NK-92 (cell line): ENCODE measurements around the gene TGFB2.

Source experiments
- DNase-seq: peaks from one replicate; lab custom pipeline; 2025; ENCODE audit not compliant: unreplicated experiment; lab: John Stamatoyannopoulos, UW

TGFB2 gene

DNA sequence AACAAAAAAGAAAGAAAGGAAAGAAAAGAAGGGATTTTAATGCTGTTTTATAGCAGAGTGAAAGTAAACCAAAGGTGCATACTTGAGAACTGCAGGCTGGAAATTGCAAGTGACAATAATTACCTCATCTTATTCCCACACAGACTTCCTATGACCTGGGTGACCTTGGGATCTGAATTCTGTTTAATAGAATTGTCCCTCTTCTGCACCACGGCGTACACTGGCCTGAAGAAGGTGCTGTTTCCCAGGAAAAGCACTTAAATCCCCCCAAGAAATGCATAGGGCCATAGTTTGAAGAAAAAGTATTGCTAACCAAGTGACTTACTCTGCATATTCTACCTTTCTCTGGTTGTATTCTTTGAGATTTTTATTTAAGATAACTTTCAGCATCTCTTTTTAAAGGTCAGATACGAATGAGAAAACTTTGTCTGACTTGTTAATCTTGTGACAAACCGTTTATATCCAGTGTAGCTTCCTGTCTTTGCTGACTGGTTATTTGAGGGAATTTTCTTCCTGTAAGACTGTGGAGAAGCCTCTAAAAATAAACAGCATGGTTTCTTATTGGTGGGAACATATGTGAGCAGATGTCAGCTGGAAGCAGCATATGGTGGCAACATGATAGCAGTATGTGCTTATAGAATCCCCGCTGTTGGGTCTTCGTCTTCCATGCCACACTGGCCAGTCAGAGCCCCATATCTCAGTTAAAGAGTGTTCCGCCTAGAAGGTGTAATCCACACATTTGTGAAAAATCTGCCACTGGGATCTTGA, 16.3 kb downstream of the TGFB2 start:
- no peak for DNase-seq

DNA sequence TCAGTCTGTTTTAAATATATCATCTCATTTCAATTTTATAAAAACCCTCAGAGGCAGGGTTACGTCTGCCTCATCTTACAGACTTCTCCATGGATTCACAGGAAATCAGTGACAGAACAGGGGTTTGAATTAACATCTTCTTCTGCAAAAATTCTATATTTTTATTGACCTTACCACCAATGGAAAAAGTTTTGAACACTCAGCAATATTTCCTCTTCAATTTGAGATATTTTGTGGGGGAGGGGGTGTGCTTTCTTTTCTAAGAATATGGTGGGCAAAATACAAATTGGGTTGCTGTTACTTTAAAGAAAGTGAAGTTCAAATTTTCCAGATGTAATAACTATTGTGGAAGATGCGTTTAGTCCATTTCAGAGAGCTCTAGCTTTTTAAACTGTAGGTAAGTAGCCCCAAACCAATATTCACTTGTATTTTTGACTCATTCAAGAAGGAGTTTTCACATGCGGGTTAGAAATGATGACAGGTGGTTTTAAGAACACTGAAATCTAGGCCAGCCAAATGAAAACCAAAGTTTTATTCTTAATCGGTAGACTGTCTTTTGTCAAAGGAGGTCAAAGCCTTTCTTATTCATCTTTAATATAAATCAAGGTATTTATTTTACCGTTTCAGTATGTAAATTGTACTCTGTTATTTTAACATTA, 17.4 kb downstream of the TGFB2 start:
- DNase-seq: no peak

DNA sequence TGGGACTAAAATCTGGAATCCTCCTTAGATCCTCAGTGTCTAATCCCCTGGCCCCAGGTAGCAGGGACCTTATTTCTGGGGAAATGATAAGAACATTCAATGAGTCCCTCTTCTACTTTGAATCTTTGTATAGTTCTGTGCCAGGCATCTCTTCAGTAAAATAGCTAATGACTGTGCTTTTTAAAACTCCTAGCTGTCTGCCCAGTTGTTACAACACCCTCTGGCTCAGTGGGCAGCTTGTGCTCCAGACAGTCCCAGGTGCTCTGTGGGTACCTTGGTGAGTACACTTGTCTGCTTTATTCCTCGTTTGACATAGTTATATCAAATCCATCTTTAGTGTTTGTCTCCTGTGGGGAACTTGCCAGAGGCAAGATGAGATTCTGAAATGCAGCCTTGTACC, 18.0 kb downstream of the TGFB2 start:
- DNase-seq: no peak

DNA sequence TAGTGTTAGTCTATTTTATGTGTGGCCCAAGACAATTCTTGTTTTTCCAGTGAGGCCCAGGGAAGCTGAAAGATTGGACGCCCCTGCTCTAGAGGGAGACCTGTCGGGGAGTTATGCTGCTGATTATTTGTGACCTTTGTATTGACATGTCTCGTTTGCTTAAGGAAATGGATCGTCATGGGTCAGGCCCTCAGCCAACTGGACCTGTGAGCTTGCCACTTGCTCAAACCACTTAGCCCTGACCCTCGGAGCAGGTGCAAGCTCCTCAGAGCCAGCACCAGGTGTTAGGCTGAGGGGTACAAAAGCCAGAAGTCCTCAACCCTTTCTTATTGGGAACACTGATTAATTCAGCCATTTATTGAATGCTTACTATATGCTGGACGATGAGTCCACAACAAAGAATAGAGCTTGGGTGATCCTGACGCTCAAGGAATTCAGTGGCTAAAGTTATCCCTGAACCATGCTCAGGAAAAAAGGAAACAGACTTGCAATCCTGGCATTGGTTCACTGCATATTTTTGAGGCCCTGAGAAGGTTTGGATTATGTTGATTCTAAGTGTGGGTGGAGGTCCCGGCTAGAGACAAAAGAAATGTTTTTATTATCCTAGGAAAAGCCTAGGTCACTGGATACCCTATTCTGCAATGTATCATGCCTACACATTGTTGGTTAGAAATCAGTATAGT, 19.0 kb downstream of the TGFB2 start:
- no peak for DNase-seq

DNA sequence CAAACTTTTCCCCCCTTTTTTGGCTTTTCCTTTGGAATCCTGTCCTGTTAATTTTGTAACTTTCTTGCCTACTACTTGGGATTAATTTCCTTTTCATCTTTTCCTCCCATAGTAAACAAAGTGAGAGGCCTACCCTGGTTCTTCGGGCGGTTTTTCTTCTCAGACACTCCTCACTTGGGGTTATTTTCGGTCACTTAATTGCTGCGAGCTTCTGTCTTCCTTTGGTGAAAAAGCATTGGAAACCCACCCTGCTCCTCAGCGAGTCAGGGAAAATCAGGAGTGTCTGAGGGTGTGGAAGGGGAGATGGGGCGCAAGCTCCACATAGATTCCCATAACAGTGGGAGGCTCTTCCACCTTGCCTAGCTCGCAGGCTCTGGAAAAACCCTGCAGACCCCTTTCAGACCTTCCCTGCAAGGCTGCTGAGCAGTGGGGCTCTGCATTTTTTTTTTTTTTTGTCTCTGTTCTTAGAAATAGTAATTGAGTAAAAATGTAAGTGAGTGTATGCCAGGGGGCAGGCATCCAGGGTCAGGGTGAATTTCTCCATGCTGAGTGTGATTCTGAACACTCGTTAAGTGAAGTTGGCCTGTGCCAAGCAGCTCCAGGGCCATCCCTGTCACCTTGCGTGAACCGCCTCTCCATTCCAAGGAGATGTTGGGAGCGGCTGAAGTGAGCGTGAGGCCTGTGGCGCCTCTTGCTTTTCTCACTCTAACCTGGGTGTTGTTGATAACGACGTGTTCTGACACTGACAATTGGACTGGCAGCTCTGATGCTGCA, 20.3 kb downstream of the TGFB2 start:
- DNase-seq: no peak

DNA sequence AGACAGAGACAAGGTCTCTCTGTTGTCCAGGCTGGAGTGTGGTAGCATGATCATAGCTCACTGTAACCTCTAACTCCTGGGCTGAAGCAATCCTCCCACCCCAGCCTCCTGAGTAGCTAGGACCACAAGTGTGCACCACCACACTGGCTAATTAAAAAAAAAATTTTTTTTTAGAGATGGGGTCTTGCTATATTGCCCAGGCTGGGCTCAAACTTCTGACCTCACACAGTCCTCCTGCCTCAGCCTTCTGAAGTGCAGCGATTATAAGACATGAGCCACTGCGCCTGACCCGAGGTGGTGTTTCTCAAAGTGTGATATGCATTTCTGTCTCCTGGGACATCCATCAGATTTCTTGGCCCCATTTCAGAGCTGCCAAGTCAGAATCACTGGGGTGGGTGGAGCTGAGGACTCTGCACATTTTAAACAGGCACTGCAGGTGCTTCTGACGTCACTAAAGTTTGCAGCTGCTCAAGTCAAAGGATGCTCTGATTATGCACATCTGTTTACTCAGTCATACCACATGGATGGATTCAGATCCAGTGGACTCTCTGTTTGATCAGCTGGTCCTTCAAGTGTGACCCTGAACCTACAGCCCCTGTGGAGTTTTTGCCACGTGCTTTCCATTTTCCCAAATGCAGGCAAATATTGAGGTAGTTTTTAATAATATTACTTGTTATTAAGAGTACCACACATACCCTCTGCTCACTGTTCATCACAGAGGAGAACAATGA, 21.4 kb downstream of the TGFB2 start:
- DNase-seq: no peak

DNA sequence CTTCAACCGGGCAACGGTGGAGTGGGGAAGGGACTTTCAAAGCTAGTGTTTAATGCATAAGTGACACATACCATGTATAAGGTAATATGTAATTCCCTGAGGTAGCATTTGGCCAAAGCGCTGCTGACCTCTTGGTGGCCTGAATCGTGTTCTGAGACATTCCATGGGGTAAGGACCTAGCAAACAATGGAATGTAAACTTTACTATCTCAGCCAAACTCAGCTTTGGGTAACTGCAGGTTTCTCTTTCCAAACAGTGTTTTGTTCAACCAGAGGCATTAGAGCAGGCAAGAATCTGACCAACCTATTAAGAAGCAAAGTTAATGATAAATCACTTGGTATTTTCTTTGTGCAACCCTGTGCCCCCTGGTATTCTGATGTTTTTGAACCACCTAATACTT, 22.0 kb downstream of the TGFB2 start:
- no peak for DNase-seq

DNA sequence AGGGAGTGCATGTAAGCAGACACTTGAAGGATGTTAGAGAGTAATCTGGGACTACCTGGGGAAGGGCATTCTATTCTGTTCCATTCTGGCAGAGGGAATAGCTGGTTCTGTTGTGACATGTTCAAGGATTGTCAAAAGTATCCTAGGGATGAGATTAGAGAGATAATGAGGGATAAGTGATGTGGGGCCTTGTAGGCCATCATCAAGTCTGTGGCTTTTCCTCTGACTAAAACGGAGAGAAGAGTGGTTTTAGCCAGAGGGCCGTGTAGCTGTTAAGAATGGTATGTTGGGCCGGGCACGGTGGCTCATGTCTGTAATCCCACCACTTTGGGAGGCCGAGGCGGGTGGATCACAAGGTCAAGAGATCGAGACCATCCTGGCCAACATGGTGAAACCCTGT, 23.6 kb downstream of the TGFB2 start:
- no peak for DNase-seq

DNA sequence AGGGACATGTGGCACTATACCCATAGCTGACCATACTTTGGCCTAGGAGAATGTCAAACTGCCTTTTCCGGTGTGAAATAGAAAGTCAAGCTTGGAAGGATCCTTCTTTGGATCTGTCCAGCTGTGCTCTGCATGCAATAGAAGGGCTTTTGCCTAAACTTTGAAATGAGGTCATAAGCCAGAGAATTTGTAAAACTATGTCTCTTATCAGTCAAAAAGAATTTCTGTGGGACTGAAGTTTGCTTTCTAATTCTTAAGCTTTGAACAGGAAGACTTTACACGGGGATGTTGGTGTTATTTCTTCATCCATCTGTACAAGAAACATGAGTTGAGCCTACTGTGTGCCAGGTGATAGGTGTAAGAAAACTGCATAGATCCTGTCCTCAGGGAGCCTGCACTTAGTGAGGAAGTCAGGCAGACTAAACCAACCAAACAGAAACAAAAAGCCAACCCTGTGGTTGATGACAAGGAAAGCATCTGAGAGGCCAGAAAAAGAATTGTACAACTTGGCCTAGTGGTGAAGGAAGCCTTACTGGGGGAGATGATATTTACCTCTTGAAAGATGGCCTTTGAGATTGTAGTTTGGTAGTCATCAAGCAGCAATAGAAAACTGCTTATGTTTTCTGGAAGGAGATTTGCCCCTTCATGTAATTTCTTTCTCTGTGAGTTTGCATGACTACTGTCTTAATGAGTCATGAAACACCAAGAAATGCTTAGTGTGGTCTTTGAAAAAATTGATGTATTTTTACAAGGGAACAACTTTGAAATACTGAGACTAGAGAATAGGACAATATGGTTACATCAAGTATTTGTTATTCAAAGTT, 24.8 kb downstream of the TGFB2 start:
- no peak for DNase-seq

DNA sequence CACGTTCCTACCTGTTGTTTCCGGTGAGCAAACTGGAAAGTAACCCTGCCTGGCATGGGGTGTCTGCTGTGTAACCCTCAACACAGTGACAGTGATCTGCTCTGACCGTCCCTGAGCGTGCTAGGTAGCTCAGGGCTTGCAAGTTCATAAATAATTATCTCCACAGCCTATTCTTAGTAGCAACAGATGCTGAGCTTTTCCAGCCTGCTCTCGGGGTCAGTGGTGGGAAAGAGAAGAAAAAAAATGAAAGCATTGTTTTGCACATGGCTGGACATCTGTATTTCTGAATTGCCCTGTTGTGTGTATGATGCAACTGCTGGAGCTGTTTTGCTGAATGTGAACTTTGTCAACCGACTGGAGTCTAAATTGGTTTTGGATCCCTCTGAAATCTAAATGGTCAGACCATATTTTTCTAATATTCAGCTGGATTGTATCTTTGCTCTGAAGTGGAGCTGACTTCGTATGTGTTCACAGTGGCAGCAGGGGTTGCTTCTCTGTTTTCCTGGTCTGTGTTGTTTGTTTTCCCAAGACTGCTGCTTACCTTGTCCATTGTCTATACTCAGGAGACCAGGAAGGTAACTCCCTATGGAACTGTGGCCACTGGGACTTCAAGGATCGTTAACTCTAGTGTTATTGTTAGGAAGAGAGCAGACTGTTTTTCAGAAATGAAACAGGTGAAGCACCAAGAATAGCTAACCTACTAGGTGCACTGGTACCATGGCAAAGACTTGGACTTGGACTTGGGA, 27.0 kb downstream of the TGFB2 start:
- DNase-seq: no peak

DNA sequence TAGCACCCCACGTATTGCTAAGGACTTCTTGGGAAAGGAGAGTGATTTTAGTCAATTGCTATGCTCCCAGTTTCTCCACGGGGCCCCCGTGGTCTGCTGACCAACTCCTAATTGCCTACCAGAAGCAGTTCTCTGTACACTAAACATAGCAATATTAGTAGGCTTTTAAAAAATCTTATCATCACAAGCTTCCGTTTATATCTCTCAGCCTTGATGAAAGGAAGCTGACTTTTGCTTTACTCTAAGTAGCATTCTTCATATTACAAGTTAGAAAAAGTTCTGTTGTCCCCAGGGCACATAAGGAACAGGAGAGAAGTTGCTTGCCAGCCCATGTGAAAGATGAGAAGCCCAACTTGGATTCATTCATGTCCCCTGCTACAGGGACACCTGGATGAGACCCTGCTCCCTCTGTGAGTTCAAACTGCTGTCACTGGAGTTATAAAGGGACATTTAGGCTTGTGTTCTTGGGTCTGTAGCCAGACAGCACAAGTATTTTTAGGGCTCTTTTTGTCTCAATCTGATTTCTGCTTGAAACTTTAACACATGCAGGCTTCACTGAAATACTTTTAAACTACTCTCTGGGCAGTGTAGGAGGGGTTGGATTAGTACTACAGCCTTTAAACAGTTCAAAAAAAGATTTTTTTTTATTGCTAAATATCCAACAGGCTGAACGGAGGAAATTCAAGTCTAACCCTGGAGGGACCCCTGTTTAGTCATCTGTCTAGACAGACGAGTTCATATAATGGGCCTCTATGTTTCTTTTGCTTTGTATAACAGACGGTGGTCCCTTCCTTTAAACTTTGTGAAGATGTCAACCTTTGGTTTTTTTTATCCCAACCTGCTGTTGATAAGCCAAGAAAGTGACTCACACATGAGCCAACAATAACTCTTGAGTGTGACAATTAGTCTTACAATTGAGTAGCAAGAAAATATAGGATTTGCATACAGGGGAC, 29.5 kb downstream of the TGFB2 start:
- no peak for DNase-seq

DNA sequence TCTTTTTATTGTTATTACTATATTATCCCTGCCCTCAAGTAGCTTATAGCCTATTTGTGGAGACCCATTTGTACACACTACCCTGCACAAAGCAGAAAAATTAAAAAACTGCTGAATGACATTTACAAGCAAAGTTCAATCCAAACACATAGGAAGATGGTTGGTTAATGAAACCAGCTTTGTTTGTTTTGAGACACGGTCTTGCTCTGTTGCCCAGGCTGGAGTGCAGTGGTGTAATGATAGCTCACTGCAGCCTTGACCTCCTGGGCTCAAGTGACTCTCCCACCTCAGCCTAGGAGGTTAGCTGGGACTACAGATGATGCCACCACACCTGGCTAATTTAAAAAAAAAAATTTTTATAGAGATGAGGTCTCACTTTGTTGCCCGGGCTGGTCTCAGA, 31.6 kb downstream of the TGFB2 start:
- no peak for DNase-seq

DNA sequence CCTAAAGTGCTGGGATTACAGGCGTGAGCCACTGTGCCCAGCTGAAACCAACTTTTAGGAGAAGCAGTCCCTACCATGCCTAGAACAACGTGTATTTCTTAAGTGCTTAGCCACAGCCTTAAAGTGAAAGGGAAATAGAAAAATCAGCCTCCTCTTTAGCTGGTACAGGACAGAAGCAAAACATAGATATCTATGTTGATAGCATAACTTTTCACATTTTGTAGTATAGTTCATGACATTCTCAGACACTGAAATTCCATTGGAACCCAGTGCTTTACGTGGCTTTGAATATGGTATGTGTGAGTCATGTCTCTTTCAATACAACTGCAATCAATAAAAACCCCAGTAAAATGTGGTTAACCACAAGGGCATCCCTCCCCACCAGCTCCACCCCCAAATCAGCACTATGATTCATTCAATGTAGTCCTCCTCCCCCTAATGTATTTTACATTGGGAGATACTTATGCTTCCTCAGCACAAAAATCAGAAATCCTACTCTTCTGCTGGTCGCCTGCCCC, 32.1 kb downstream of the TGFB2 start:
- DNase-seq: no peak

DNA sequence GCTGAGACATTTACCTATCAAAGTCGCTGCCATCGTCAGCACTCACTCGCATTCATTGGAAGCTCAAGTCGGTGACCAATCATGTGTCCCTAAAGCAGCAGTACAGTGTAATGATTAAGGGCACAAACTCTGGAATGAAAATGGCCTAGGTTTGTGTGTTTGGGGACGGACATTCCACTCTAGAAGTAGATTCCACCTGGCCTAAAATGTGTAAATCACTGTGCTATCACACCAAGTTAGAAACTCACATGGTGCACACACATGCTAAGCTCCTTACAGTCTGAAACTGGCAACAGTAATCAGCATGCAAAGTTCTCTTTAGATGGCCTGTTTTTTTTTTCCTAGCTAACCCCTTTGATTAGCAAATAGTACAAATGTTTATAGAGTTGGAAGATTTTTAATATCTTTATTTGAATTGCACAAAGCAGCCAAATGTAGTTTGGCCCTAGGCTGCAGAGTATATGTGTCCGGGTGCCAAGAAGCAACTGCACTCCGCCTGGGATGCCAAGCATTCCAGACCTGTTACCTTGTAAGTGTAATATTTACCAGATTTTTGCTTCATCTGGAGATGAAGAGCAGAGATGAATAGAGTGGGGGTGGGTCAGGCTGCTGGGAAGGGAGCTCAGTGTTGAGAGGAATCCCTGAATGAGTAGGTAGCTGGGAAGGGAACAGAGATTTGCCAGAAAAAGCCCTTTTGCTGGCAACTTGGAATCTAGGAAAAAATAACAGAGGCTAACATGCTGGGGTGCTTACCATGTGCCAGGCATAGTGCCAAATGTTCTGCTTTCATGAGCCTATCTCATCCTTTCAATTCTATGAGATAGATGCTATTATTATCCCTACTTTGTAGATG, 35.2 kb downstream of the TGFB2 start:
- DNase-seq: no peak

DNA sequence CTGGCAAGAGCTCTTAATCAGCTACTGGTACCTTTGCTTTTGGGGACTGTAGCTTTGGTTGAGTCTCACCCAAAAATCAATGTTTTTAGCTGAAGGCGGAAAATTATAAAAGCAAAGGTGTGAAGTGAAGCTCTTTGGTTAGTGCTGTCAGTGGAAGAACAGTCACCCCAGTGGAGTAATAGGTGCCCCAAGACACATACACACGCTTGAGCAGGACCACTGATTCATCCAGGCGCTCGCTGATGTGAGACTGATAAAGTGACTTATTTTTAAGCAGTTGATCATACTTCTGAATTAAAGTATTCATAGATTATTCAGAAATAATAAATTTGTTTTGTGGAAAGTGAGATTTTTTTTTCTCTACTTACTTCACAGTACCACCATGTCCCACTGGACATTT, 37.1 kb downstream of the TGFB2 start:
- no peak for DNase-seq

DNA sequence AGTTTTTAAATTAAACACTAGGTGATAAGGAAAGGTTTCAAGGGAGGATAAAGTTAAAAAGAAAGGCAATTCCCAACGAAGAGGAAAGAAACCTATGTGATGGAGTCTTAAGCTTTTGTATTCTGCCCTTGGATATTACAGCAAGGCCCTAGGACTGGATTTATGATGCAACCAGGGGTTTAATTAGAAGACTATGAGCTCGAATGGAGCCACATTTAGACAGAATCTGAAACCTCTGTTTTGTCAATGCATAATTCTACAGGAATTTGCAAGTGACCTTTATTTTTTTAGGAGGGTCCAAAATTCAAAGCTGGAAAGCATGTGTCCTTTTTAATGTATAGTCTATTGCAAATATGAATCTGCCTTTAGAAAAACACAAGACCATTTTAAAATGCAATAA, 37.9 kb downstream of the TGFB2 start:
- no peak for DNase-seq

DNA sequence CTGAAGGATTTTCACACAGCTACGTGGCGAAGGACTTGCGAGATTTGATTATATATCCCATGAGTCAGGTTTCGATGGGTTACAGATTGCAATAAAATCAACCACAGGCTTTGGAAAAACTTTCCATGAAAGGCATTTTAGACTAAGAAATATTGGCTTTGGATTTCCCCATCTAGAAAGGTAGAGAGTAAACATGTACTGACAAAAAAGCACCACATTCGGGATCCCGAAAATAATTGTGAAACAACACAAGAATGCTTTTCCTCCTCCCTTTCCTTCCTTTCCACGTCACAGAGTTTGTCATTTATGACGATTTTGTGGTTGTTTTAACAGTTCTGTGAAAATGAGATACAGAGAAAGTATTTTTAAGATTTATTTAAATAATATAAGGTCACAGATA, 38.5 kb downstream of the TGFB2 start:
- DNase-seq: no peak
